KG1 (cell line): ENCODE measurements around the gene HHAT.
A peak's percentile ranks its signal among the peaks of the same experiment; 100 is the strongest.
"Not testable (repeated sequence)": the region's sequence is repeated elsewhere in the genome, so short reads cannot be mapped to it uniquely, and the experiment has no call there.

ENCODE experiments used
- DNase-seq: peaks from one replicate; lab custom pipeline; 2025; lab: John Stamatoyannopoulos, UW

The HHAT gene

DNA sequence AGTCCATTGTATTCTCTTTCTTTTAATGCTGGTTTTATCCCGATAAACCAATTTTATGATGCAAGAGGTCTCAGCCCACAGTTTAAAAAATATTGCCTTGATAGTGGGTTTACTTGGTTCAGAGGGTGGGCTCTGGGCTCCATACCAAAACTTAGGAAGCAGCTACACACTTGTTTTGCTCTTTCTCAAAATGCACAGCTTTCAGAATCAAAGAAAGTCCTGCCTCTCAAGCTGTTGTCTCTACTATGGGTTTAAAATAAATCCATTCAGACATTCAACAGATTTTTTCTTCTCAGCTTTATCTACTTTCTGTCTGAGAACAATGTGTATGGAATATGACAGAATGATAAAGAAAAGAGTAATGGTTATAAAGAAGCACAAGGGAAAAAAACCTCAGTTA is 14.8 kb upstream of the HHAT start:
- no peak for DNase-seq

DNA sequence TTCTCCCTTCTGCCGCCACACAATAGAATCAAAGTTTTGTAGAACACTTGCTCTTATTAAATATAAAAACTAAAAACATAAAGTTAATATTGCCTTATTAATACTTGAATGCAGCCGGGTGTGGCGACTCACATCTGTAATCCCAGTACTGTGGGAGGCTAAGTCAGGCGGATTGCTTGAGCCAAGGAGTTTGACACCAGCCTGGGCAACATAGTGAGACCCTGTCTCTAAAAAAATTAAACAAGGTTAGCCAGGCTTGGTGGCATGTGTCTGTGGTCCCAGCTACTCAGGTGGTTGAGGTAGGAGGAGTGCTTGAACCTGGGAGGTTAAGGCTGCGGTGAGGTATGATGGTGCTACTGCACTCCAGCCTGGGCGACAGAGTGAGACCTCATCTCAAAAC is 13.2 kb upstream of the HHAT start:
- DNase-seq = no peak

DNA sequence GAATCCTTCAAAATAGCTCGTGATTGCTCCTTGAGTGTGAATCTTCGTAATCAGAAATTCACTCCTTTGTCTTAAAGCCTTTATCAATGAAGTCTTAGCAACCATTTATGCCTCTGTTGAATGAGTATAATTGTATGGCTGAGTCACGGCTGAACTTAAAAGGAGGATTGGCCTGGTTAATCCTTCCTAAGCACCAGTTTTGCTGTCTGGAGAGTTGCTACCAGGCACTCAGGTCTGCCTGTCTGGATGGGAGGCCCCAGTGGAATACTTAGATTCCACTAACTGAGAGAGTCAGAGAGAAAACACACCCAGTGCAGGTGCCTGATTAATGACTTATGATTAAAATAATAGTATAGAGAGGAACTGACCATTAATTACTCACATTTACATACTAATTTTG is 7.6 kb upstream of the HHAT start:
- no peak for DNase-seq

DNA sequence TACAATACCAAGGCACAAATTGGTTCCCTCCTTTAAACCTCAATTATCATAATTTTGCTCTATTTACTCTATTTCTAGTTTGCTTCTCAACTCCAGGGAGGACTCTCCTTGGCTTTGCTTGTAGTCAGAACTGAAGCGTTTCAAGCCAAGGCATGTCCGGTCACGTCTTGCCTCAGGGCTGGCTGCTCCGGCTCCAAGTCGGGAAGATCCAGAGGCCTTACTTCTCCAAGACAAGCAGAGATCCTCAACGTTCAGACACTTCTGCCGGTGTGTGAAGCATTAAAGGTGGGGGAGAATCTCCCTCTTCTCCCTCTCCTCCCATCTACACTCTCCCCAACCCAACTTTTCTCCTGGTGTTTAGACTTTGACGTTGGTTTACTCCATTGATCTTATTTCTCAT is 7.2 kb upstream of the HHAT start:
- DNase-seq = no peak

- no peak for DNase-seq
Observed at GRCh38 chr1:210323957-210324356, 4.7 kb upstream of the HHAT start.

- no peak for DNase-seq
Observed at GRCh38 chr1:210325026-210325670, 3.6 kb upstream of the HHAT start.

DNA sequence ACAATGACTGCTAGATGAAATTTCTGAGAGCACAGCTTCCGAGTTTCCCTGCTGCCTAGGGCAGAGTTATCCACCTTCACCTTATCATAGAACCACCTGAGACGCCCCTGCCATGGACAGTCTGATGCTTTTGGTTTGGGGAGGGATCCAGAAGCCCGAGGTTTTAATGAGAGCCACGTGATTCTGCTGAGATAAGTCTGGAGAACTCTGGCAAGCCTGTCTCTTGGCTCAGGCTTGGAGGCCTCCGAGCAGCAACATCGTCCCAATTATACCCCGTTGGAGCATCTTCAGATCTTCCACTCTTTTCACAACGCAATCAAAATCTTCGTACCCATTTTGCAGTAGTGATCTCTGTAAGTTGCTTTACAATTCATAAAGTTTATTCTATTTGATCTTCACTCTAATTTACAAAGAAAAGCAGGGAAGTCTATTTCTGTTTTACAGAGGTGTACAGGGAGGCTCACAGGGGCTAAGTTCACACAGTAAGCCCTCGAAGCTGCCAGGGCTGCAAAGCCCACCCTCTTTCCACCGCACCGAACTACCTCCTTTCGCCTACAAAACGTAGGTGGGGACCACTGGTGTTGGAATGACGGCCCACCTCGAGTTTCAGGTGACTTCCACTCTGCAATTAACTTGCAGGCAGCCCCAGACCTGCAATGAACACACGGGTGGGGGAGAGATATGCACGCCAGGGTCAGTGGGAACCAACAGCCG is 513 bp upstream of the HHAT start:
- peak; percentile 47 for DNase-seq

DNA sequence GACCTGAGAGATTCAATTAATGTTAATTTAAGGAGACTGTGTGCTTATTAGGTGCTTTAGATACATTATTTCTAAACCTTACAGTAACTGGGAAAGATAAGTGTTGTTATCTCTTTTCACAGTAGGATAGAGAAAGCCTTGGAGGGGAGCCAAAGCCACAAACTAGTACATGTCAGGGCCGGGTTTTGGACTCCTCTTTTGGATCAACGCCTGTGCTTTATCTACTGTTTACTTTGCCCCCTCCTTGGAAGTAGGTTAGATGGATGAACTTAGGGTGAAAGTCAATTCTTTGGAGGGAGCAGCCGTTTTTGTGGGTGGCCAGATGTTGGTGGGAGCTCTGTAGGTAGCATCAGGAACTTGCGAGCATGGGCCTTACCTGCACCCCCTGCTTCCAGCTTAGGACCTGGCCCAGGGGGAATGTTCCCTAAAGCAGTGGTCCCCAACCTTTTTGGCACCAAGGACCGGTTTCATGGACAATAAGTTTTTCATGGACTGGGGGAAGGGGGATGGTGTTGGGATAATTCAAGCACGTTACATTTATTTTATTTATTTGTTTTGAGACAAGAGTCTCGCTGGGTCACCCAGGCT is 1.7 kb downstream of the HHAT start:
- no peak for DNase-seq

DNA sequence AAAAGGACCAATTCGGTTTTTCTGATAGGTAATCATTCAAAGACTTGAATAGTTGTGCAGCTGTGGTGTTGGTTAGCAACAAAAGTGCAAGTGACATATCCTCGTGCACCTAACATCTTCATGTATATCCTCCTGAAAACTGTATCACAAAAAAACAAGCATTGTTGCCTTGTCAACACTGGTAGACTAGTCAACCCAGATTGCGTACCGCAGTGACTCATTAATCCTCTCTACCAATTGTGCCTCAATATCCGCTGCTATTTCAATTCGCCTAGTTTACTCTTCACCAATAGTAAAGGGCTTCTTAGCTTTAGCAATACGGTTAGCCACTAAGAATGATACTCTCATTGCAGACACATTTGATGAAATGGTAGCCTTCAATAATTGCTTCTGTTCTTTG is 3.5 kb downstream of the HHAT start:
- DNase-seq = no peak

GRCh38 chr1:210332719-210333398 is 4.2 kb downstream of the HHAT start:
- no peak for DNase-seq

- no peak for DNase-seq
Observed at GRCh38 chr1:210335001-210335400, 6.3 kb downstream of the HHAT start.

DNA sequence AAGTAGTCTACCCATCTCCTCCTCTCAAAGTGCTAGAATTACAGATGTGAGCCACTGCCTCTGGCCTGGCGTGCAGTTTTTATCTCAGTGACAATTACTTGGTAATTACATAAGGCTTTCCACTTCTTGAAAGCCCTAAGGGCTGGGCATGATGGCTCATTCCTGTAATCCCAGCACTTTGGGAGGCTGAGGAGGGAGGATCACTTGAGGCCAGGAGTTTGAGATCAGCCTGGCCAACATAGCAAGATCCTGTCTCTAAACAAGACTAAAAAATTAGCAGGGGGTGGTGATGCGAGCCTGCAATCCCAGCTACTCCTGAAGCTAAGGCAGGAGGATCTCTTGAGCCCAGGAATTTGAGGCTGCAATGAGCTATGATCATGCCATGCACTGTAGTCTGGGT is 7.7 kb downstream of the HHAT start:
- DNase-seq = no peak

DNA sequence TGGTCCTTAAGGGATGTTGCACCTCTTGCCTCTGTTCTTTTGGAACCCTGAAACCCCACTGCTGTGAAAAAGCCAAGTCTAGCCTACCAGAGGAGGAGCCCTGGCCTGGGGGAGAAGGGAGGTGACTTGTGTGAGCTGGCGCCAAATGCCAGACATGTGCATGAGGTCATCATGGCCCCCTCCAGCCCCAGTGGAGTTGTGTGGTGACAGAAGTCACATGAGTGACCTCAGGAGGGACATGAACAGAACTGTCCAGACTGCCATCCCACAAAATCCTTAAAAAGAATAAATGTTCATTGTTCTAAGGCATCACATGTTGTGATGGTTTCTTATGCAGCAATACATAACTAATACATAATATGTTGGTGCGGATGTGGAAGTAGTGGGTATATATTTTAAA is 10.8 kb downstream of the HHAT start:
- DNase-seq = no peak

DNA sequence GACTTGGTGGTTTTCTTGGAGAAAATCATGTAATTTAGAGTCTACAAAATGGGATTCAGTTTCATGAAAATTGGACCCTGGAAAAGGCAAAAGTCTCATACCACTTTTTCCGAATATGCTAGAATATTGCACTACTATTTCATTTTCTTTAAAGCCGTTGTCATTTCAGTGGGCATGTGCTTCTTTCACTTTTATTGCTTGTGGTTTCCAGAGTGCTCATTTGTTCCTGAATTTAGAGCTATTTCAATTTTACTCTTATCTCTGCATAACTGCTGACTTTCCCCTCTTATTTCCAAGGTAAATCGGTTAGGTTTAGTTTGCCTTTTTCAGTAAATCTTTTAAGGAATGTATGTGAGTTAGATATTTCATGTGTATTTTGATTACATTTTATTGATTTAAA is 11.6 kb downstream of the HHAT start:
- no peak for DNase-seq

- DNase-seq = no peak
Observed at GRCh38 chr1:210340841-210341240, 12.1 kb downstream of the HHAT start.

DNA sequence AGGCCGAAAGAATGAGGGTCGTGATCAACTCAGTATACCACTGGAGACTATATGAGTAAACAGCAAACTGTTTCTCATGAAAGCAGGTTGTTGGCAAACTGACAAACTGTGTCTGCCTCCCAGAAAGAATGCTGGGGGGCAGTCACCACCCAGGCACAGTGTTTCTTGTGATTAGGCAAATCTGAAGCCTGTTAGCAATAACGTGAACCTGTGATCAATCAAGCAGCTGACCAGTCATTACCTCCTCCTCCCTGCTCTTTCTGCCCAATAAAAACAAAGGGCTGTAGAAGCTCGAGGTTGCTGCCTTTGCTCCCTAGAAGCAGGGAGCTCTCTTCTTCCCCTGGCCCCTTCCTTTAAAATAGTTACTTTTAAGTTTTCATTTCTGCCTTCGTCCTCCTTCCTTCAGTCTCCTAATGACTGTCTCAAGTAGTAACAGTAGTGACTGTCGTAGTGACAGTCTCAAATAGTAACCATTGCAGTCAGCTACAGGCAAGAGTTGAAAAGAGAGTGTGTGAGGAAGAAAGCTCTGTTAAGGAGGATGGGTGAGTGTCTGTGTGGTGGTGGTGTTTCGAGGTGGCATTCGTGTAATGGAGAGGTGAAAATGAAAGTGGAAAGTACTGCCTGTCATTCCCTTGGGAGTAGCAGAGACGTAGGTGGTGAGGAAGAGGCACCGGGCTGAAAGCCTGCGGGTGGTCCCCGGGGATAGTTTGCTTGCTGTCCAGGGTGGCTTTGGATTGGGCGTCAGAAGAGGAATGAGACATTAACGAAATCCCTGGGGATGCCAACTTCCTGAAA is 14.5 kb downstream of the HHAT start:
- no peak for DNase-seq

DNA sequence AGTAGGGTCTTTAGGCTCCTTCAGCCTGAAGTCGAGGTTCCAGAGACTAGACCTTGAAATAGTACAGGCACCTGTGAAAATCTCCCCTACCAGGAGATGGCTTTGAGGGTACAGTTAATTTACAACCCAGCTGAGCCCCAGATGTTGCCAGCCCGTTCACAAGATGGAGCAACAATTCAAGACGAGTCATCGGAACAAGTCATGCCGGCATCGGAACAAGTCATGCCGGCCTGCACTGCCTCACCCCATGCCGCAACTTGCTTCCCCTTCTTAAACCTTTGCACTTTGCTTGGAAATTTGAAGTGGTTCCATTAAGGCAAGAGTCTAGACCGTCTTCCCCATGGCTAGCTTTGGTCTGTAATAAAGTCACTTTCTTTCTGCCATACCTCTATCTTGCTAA is 16.0 kb downstream of the HHAT start:
- no peak for DNase-seq

DNA sequence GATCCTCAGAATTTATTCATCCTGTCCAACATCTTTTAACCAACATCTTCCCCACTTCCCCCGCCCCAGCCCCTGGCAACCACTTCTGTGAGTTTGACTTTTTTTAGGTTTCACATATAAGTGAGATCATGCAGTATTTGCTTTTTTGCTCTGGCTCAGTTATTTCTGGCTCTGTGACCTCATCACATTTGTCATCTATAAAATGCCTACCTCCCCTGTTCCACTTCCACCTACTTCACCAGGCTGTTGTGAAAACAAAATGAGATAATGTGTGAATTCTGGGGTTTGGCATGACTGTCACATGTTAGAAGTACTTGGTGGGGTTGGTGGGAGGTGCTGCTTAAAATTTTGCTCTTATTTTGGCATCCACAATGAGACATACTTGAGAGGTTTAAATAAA is 18.4 kb downstream of the HHAT start:
- no peak for DNase-seq

- no peak for DNase-seq
Observed at GRCh38 chr1:210351496-210351895, 22.8 kb downstream of the HHAT start.

DNA sequence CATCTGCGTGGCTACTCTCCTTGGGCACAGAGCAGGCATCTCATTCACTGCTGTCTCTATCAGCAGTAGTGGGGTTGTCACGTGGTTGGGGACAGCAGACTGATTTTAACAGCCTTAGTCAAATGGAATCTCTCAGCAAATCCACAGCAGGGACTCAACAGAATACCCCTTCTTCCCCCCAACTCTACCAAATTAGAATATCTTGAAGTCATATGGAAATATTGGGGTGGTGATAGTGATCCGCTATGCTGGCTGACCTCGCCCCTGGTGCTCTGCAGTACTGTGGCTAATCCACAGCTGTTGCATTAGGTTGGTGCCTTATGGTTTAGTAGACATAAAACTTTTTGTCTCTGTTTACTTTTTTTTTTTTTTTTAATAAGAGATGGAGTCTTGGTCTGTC is 23.9 kb downstream of the HHAT start:
- DNase-seq = no peak

DNA sequence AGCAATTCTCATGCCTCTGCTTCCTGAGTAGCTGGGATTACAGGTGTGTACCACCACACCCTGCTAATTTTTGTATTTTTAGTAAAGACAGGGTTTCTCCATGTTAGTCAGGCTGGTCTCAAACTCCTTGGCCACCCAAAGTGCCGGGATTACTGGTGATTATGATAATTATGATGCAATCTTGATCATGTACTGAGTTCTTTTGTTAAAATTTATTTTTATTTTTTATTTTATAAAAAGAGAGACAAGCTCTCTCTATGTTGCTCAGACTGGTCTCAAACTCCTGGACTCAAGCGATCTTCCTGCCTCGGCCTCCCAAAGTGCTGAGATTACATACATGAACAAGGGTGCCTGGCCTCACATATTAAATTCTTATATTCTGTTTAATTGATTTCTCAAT is 25.6 kb downstream of the HHAT start:
- DNase-seq = not testable (repeated sequence)

DNA sequence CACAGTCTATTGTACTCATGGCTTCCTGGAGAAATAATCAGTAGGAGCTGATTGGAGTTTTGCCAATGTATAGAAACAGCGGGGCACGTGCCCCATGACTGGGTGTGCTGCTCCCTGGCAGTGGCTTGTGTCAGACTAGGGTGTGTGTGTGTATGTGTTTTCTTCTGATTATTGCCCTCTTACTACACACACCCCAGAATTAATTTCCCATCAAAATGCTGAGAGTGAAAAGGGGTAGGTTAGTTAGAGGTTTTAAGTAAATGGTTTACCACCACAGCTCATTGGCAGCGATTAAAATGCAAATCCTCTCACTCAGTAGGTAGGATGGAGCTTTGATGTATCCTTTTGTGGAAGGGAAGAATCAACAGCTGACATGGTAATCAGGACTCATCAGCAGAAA is 29.9 kb downstream of the HHAT start:
- DNase-seq = no peak
